ENCODE results near the gene RAI1.

DNA sequence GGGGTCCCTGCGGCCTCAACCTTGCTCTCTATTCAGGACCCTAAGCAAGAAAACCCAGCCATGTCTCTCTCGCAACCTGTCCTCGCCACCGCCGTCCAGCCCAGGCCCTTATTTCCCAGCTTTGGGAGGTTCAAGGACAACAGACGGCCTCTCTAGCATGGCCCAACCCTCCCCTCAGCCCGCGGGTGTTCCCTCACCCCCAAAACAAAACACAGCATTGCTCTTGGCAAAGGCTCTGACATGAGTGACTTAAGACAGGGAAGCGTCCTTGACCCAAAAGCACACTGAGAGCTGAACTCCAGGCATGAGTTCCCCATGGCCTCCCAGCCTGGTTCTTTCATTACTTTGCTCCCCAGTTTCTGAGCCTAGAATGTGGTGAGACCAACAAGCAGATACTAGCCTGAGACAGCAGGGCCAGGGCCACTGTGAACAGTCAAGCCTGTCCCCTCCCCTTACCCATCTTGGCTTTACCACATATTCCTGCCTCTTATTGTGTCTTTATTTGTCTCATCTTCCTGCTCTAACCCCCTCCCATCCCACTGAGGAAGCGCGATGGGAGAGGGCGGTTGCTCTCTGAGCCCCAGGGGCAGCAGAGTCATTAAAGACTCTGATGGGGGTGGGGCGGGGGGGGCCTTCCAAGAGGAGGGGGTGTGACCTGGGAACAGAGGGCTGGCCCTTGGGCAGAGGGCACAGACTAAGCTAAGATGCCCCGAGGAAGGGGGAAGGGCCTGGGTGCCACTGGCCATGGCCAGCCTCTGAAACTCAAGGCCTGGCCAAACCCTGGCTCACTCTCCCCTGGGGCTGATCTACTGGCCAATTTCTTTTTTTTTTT lies 143.7 kb downstream of the RAI1 start:
- TF ChIP-seq, protein P1, sequence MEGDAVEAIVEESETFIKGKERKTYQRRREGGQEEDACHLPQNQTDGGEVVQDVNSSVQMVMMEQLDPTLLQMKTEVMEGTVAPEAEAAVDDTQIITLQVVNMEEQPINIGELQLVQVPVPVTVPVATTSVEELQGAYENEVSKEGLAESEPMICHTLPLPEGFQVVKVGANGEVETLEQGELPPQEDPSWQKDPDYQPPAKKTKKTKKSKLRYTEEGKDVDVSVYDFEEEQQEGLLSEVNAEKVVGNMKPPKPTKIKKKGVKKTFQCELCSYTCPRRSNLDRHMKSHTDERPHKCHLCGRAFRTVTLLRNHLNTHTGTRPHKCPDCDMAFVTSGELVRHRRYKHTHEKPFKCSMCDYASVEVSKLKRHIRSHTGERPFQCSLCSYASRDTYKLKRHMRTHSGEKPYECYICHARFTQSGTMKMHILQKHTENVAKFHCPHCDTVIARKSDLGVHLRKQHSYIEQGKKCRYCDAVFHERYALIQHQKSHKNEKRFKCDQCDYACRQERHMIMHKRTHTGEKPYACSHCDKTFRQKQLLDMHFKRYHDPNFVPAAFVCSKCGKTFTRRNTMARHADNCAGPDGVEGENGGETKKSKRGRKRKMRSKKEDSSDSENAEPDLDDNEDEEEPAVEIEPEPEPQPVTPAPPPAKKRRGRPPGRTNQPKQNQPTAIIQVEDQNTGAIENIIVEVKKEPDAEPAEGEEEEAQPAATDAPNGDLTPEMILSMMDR (IDR thresholded peaks at IDR 0.05), result no peak
- TF ChIP-seq POLR2A (IDR thresholded peaks at IDR 0.05), result no peak

Data from esophagus squamous epithelium (tissue), 4 donors.